Right renal pelvis (tissue), 4 donors: ENCODE measurements around the gene KLHL25. TPM values are rescaled to one million over a fixed set of nuclear protein-coding genes. Genes with fewer than 3 reads are reported as not detected.

ENCODE experiments used
- DNase-seq, 4 donors: peaks; one replicate each; pipeline ENCODE4 v3.0.0-alpha.2; 2013; ENCODE audit warnings: low read depth in 4 of 4, low spot score in 3 of 4, missing footprints in 1 of 4
- polyA plus RNA-seq, 4 donors: library from polyadenylated mRNA; unstranded; fragments of 120-200 nt; gene quantifications; one replicate each; pipeline ENCODE4 v1.2.1, GENCODE V29; 2013; ENCODE audit not compliant: insufficient read length in 4 of 4

KLHL25 gene
- polyA plus RNA-seq, 4 donors = 10.2 to 14.8 (median 10.4) TPM

GRCh38 chr15:85723960-85724945 is 70.5 kb downstream of the KLHL25 start:
- DNase-seq = no peak

- no peak for DNase-seq
Measured at GRCh38 chr15:85722374-85723152, 72.2 kb downstream of the KLHL25 start.

- DNase-seq = no peak
Measured at GRCh38 chr15:85718981-85719380, 75.7 kb downstream of the KLHL25 start.

- no peak for DNase-seq
Measured at GRCh38 chr15:85718271-85718971, 76.3 kb downstream of the KLHL25 start.

GRCh38 chr15:85717212-85717611 is 77.5 kb downstream of the KLHL25 start:
- no peak for DNase-seq

GRCh38 chr15:85716261-85716660 is 78.5 kb downstream of the KLHL25 start:
- DNase-seq = no peak

- DNase-seq = no peak
Measured at GRCh38 chr15:85711580-85712192, 83.0 kb downstream of the KLHL25 start.

- no peak for DNase-seq
Measured at GRCh38 chr15:85710340-85710842, 84.3 kb downstream of the KLHL25 start.
